Hepatocyte (in vitro differentiated cells): ENCODE measurements around the gene GRID1. TPM values are rescaled to one million over a fixed set of nuclear protein-coding genes. Genes with fewer than 3 reads are reported as not detected.

Source experiments
- DNase-seq: peaks from one replicate; pipeline ENCODE4 v3.0.0-alpha.2; 2016; ENCODE audit warnings: low spot score
- H2AFZ ChIP-seq: fragments of 200-600 bp; sonication (generic); 2 replicates; pipeline ENCODE4 v1.6.0; 2016; ENCODE audit warnings: antibody characterized with exemption, mild to moderate bottlenecking
- H3K27ac ChIP-seq: fragments of 200-600 bp; sonication (generic); 2 replicates; pipeline ENCODE4 v1.5.1; 2016; ENCODE audit warnings: mild to moderate bottlenecking
- H3K27me3 ChIP-seq: fragments of 200-600 bp; sonication (generic); 2 replicates; pipeline ENCODE4 v1.6.1; 2016
- H3K36me3 ChIP-seq: fragments of 200-600 bp; sonication (generic); replicated peaks from 2 replicates; pipeline ENCODE4 v1.5.1; 2016; ENCODE audit warnings: low read depth; ENCODE audit not compliant: insufficient read depth
- H3K4me1 ChIP-seq: fragments of 200-600 bp; sonication (generic); 2 replicates; pipeline ENCODE4 v1.5.1; 2016; ENCODE audit warnings: mild to moderate bottlenecking, moderate library complexity; ENCODE audit not compliant: insufficient read depth
- H3K4me2 ChIP-seq: fragments of 200-600 bp; sonication (generic); 2 replicates; pipeline ENCODE4 v1.6.0; 2016
- H3K4me3 ChIP-seq: fragments of 200-600 bp; sonication (generic); 2 replicates; pipeline ENCODE4 v1.5.1; 2016; ENCODE audit warnings: mild to moderate bottlenecking
- H3K79me2 ChIP-seq: fragments of 200-600 bp; sonication (generic); 2 replicates; pipeline ENCODE4 v1.6.0; 2017; ENCODE audit warnings: mild to moderate bottlenecking
- H3K9me2 ChIP-seq: fragments of 200-600 bp; sonication (generic); replicated peaks from 2 replicates; pipeline ENCODE4 v1.6.0; 2017; ENCODE audit warnings: mild to moderate bottlenecking; ENCODE audit not compliant: insufficient read depth
- H3K9me3 ChIP-seq: fragments of 200-600 bp; sonication (generic); 2 replicates; pipeline ENCODE4 v1.5.1; 2016; ENCODE audit warnings: low read depth, mild to moderate bottlenecking
- H4K20me1 ChIP-seq: fragments of 200-600 bp; sonication (generic); 2 replicates; pipeline ENCODE4 v1.6.0; 2016; ENCODE audit warnings: mild to moderate bottlenecking; ENCODE audit not compliant: insufficient read depth, poor library complexity, severe bottlenecking
- CTCF ChIP-seq: fragments of 200-600 bp; sonication (generic); IDR thresholded peaks from 2 replicates; pipeline ENCODE4 v1.5.1; 2016; ENCODE audit warnings: antibody characterized with exemption, mild to moderate bottlenecking; ENCODE audit not compliant: poor library complexity
- EZH2 ChIP-seq: fragments of 200-600 bp; sonication (generic); IDR thresholded peaks from 2 replicates; pipeline ENCODE4 v1.6.1; 2016; ENCODE audit warnings: antibody characterized with exemption, mild to moderate bottlenecking, borderline replicate concordance
- EZH2phosphoT487 ChIP-seq: fragments of 200-600 bp; sonication (generic); IDR thresholded peaks from one replicate; pipeline ENCODE4 v1.6.1; 2018; ENCODE audit warnings: antibody characterized with exemption, mild to moderate bottlenecking, low read depth, moderate library complexity; ENCODE audit not compliant: unreplicated experiment, severe bottlenecking
- WGBS: methylation state at CpG from one replicate; pipeline ENCODE4 v1.1.6; 2016; ENCODE audit warnings: low lambda C conversion rate; ENCODE audit errors: missing lambda C conversion rate; 5-methylcytosine and 5-hydroxymethylcytosine counted together
- polyA plus RNA-seq: library from polyadenylated mRNA; unstranded; fragments of >200 nt; fragmentation: Nextera tagmentation; extraction: Ambion mirVana; gene quantifications from 2 replicates; pipeline ENCODE4 v1.2.1, GENCODE V29; 2016
- total RNA-seq: library from RNA; depleted of rRNA; stranded (reverse); fragments of >200 nt; gene quantifications from 2 replicates; pipeline ENCODE4 v1.2.3, GENCODE V29; 2014

GRID1 gene
- total and polyA plus RNA-seq, 2 experiments from 2014 or later: 0.07 to 0.37 TPM

GRCh38 chr10:85602713-85603112 is 763.9 kb downstream of the GRID1 start:
- no peak for TF ChIP-seq EZH2phosphoT487
- no peak for TF ChIP-seq EZH2
- no peak for TF ChIP-seq CTCF

GRCh38 chr10:85602306-85602705 is 764.3 kb downstream of the GRID1 start:
- no peak overlapping the region for H3K27ac ChIP-seq
- H3K4me3 ChIP-seq: no peak overlapping the region
- TF ChIP-seq EZH2: no peak
- no peak for TF ChIP-seq EZH2phosphoT487
- no peak for TF ChIP-seq CTCF
- H3K9me2 ChIP-seq: no peaks in the 10 kb centered on the region
- H3K27me3 ChIP-seq: no peaks in the 10 kb centered on the region
- no peaks in the 10 kb centered on the region for H3K79me2 ChIP-seq
- no peak for DNase-seq
- no peaks in the 10 kb centered on the region for H4K20me1 ChIP-seq
- 93% methylated on average over 13 of the region's 18 CpGs for WGBS
- no peak overlapping the region for H3K4me2 ChIP-seq
- H2AFZ ChIP-seq: no peak overlapping the region
- H3K4me1 ChIP-seq: no peaks in the 10 kb centered on the region
- no peaks in the 10 kb centered on the region for H3K9me3 ChIP-seq
- H3K36me3 ChIP-seq: no peaks in the 10 kb centered on the region

More at GRCh38 chr10:85602713-85603112, 763.9 kb downstream of the GRID1 start:
- no peak overlapping the region for H3K4me3 ChIP-seq
- no peaks in the 10 kb centered on the region for H3K36me3 ChIP-seq
- no peak overlapping the region for H3K4me2 ChIP-seq
- no peaks in the 10 kb centered on the region for H4K20me1 ChIP-seq
- no peaks in the 10 kb centered on the region for H3K9me3 ChIP-seq
- no peak for DNase-seq
- H3K27ac ChIP-seq: no peak overlapping the region
- no peak overlapping the region for H2AFZ ChIP-seq
- no peaks in the 10 kb centered on the region for H3K4me1 ChIP-seq
- H3K27me3 ChIP-seq: no peaks in the 10 kb centered on the region
- 91% methylated on average over 1 of the region's 1 CpG for WGBS
- H3K79me2 ChIP-seq: no peaks in the 10 kb centered on the region
- no peaks in the 10 kb centered on the region for H3K9me2 ChIP-seq

- DNase-seq: no peak
- TF ChIP-seq EZH2phosphoT487 (no peak), CTCF (no peak), EZH2 (no peak)
- WGBS: 89% methylated on average over 9 of the region's 9 CpGs
These were observed 765.1 kb downstream of the GRID1 start for GRCh38 chr10:85601526-85601925.

GRCh38 chr10:85600744-85601081 is 765.9 kb downstream of the GRID1 start:
- WGBS: 71% methylated on average over 2 of the region's 2 CpGs
- no peaks in the 10 kb centered on the region for H3K9me2 ChIP-seq
- H3K27ac ChIP-seq: no peak overlapping the region
- H3K27me3 ChIP-seq: no peaks in the 10 kb centered on the region
- H3K36me3 ChIP-seq: no peaks in the 10 kb centered on the region
- H2AFZ ChIP-seq: no peak overlapping the region
- DNase-seq: no peak
- H3K79me2 ChIP-seq: no peaks in the 10 kb centered on the region
- TF ChIP-seq EZH2phosphoT487: no peak
- TF ChIP-seq CTCF: no peak
- no peak for TF ChIP-seq EZH2
- H3K4me2 ChIP-seq: no peak overlapping the region
- H3K9me3 ChIP-seq: no peaks in the 10 kb centered on the region
- H3K4me3 ChIP-seq: no peak overlapping the region
- no peaks in the 10 kb centered on the region for H3K4me1 ChIP-seq
- no peaks in the 10 kb centered on the region for H4K20me1 ChIP-seq

More at GRCh38 chr10:85601526-85601925, 765.1 kb downstream of the GRID1 start:
- Histone ChIP-seq H3K9me3 (no peaks in the 10 kb centered on the region), H3K27ac (no peak overlapping the region), H3K27me3 (no peaks in the 10 kb centered on the region), H3K36me3 (no peaks in the 10 kb centered on the region), H3K9me2 (no peaks in the 10 kb centered on the region), H3K4me3 (no peak overlapping the region), H3K4me1 (no peaks in the 10 kb centered on the region), H3K79me2 (no peaks in the 10 kb centered on the region), H3K4me2 (no peak overlapping the region), H2AFZ (no peak overlapping the region), H4K20me1 (no peaks in the 10 kb centered on the region)
